Neural cell (in vitro differentiated cells): ENCODE data around the gene IFIH1. TPM values are rescaled to one million over a fixed set of nuclear protein-coding genes. Genes with fewer than 3 reads are reported as not detected.

Experiments used
- H2AFZ ChIP-seq: fragments of 200-600, 300-800 bp; sonication (generic), shearing (Covaris generic); 2 replicates; pipeline ENCODE4 v1.6.0; 2014; ENCODE audit warnings: low read depth, mild to moderate bottlenecking, antibody characterized with exemption, low read length, moderate library complexity
- H3F3A ChIP-seq: fragments of 200-600 bp; shearing (Covaris generic); 2 replicates; pipeline ENCODE4 v1.6.1; 2016; ENCODE audit warnings: mild to moderate bottlenecking, moderate library complexity, mixed read lengths, antibody characterized with exemption, low read length; ENCODE audit not compliant: insufficient read depth, poor library complexity, severe bottlenecking
- H3K27ac ChIP-seq: fragments of 200-600, 300-800 bp; sonication (generic), shearing (Covaris generic); 2 replicates; pipeline ENCODE4 v1.5.1; 2014; ENCODE audit warnings: mild to moderate bottlenecking, low read length, moderate library complexity
- H3K27me3 ChIP-seq: fragments of 300-800, 200-600 bp; sonication (generic), shearing (Covaris generic); 2 replicates; pipeline ENCODE4 v1.6.0; 2014; ENCODE audit warnings: mild to moderate bottlenecking, low read depth, low read length, moderate library complexity; ENCODE audit not compliant: insufficient read depth
- H3K36me3 ChIP-seq: fragments of 300-800, 200-600 bp; sonication (generic), shearing (Covaris generic); 2 replicates; pipeline ENCODE4 v1.5.1; 2014; ENCODE audit warnings: mild to moderate bottlenecking, antibody characterized with exemption, low read length, moderate library complexity; ENCODE audit not compliant: insufficient read depth
- H3K4me2 ChIP-seq: fragments of 300-800, 200-600 bp; sonication (generic), shearing (Covaris generic); 2 replicates; pipeline ENCODE4 v1.6.0; 2014; ENCODE audit warnings: mild to moderate bottlenecking, low read length
- H3K4me3 ChIP-seq: fragments of 300-800, 200-600 bp; sonication (generic), shearing (Covaris generic); 2 replicates; pipeline ENCODE4 v1.5.1; 2014; ENCODE audit warnings: mild to moderate bottlenecking, low read length, moderate library complexity
- H3K79me2 ChIP-seq: fragments of 200-600 bp; shearing (Covaris generic); replicated peaks from 2 replicates; pipeline ENCODE4 v1.6.0; 2014; ENCODE audit warnings: mild to moderate bottlenecking, low read length, moderate library complexity; ENCODE audit not compliant: insufficient read depth
- H3K9ac ChIP-seq: fragments of 300-800, 200-600 bp; sonication (generic), shearing (Covaris generic); 2 replicates; pipeline ENCODE4 v1.6.1; 2016; ENCODE audit warnings: mild to moderate bottlenecking, low read length, mixed read lengths
- H3K9me2 ChIP-seq: fragments of 200-600 bp; shearing (Covaris generic); 2 replicates; pipeline ENCODE4 v1.6.1; 2016; ENCODE audit warnings: mild to moderate bottlenecking, low read length, mixed read lengths; ENCODE audit not compliant: insufficient read depth
- H3K9me3 ChIP-seq: fragments of 200-600, 300-800 bp; sonication (generic), shearing (Covaris generic); 2 replicates; pipeline ENCODE4 v1.6.1; 2016; ENCODE audit warnings: mild to moderate bottlenecking, mixed run types, low read length, moderate library complexity, mixed read lengths
- H4K20me1 ChIP-seq: fragments of 200-600 bp; shearing (Covaris generic); 2 replicates; pipeline ENCODE4 v1.6.1; 2016; ENCODE audit warnings: mild to moderate bottlenecking, mixed run types; ENCODE audit not compliant: insufficient read depth
- CTCF ChIP-seq: fragments of 450-650 bp; IDR thresholded peaks from 2 replicates; pipeline ENCODE4 v1.5.1; 2014; ENCODE audit warnings: antibody characterized with exemption, mild to moderate bottlenecking, moderate library complexity; ENCODE audit not compliant: poor library complexity, severe bottlenecking
- EP300 ChIP-seq: fragments of 450-650 bp; conservative IDR thresholded peaks from 2 replicates; pipeline ENCODE4 v1.6.1; 2014; ENCODE audit warnings: antibody characterized with exemption, mild to moderate bottlenecking, moderate library complexity; ENCODE audit not compliant: poor library complexity, severe bottlenecking
- EZH2 ChIP-seq: fragments of 200-600, 300-800 bp; shearing (Covaris generic), sonication (generic); IDR thresholded peaks from 2 replicates; pipeline ENCODE4 v1.6.1; 2014; ENCODE audit warnings: antibody characterized with exemption, low read length, borderline replicate concordance, mild to moderate bottlenecking; ENCODE audit not compliant: insufficient read depth, poor library complexity, severe bottlenecking
- MXI1 ChIP-seq: fragments of 450-650 bp; conservative IDR thresholded peaks from 2 replicates; pipeline ENCODE4 v1.6.1; 2014; ENCODE audit warnings: antibody characterized with exemption, mild to moderate bottlenecking; ENCODE audit not compliant: poor library complexity, severe bottlenecking
- POLR2AphosphoS5 ChIP-seq: IDR thresholded peaks from 2 replicates; pipeline ENCODE4 v1.6.1; 2012
- RAD21 ChIP-seq: fragments of 450-650 bp; conservative IDR thresholded peaks from 2 replicates; pipeline ENCODE4 v1.6.1; 2014; ENCODE audit warnings: antibody characterized with exemption, mild to moderate bottlenecking, moderate library complexity
- REST ChIP-seq: IDR thresholded peaks from 2 replicates; pipeline ENCODE4 v1.6.1; 2012; ENCODE audit warnings: borderline replicate concordance
- SMC3 ChIP-seq: fragments of 450-650 bp; conservative IDR thresholded peaks from 2 replicates; pipeline ENCODE4 v1.6.1; 2014; ENCODE audit warnings: antibody characterized with exemption, mild to moderate bottlenecking, moderate library complexity; ENCODE audit not compliant: poor library complexity
- TAF1 ChIP-seq: IDR thresholded peaks from 2 replicates; pipeline ENCODE4 v1.6.1; 2012; ENCODE audit warnings: low read depth
- polyA plus RNA-seq: library from polyadenylated mRNA; depleted of rRNA; stranded (reverse); fragments of >200 nt; gene quantifications from 2 replicates; pipeline ENCODE4 v1.2.3, GENCODE V29; 2014

Gene IFIH1
- polyA plus RNA-seq, 1 donor from 2014 or later: not detected

GRCh38 chr2:162337868-162338267, 19.4 kb upstream of the IFIH1 start:
- H3K4me2 ChIP-seq: no peak overlapping the region
- H3K27me3 ChIP-seq: no peaks in the 10 kb centered on the region
- H3K79me2 ChIP-seq: no peaks in the 10 kb centered on the region
- H3K9ac ChIP-seq: no peak overlapping the region
- no peaks in the 10 kb centered on the region for H3F3A ChIP-seq
- no peak overlapping the region for H2AFZ ChIP-seq
- H3K9me3 ChIP-seq: no peaks in the 10 kb centered on the region
- no peak overlapping the region for H3K4me3 ChIP-seq
- TF ChIP-seq CTCF (no peak), MXI1 (no peak), EP300 (no peak), RAD21 (no peak), EZH2 (no peak), POLR2AphosphoS5 (no peak), REST (no peak), SMC3 (no peak), TAF1 (no peak)
- no peak overlapping the region for H3K27ac ChIP-seq
- no peaks in the 10 kb centered on the region for H3K36me3 ChIP-seq
- H3K9me2 ChIP-seq: no peaks in the 10 kb centered on the region
- H4K20me1 ChIP-seq: no peaks in the 10 kb centered on the region

- Histone ChIP-seq H3K9me3 (no peaks in the 10 kb centered on the region), H3K4me3 (no peak overlapping the region), H3F3A (no peaks in the 10 kb centered on the region), H3K4me2 (no peak overlapping the region), H3K27ac (no peak overlapping the region), H3K9ac (no peak overlapping the region), H3K27me3 (no peaks in the 10 kb centered on the region), H3K9me2 (no peaks in the 10 kb centered on the region), H3K36me3 (no peaks in the 10 kb centered on the region), H3K79me2 (no peaks in the 10 kb centered on the region), H4K20me1 (no peaks in the 10 kb centered on the region), H2AFZ (no peak overlapping the region)
- peak; percentile 20 for TF ChIP-seq RAD21
- TF ChIP-seq REST: no peak
- TF ChIP-seq POLR2AphosphoS5: no peak
- TF ChIP-seq SMC3: peak; percentile 31
- peak; percentile 47 for TF ChIP-seq CTCF
- no peak for TF ChIP-seq MXI1
- no peak for TF ChIP-seq EZH2
Measured at GRCh38 chr2:162333968-162334367, 15.5 kb upstream of the IFIH1 start.
